Measurements from ENCODE around the gene FLRT1. TPM values are rescaled to one million over a fixed set of nuclear protein-coding genes. Genes with fewer than 3 reads are reported as not detected.

Gene FLRT1
- total RNA-seq, 4 donors from 2014 or later: 0.32 to 1.4 (median 0.90) TPM

DNA sequence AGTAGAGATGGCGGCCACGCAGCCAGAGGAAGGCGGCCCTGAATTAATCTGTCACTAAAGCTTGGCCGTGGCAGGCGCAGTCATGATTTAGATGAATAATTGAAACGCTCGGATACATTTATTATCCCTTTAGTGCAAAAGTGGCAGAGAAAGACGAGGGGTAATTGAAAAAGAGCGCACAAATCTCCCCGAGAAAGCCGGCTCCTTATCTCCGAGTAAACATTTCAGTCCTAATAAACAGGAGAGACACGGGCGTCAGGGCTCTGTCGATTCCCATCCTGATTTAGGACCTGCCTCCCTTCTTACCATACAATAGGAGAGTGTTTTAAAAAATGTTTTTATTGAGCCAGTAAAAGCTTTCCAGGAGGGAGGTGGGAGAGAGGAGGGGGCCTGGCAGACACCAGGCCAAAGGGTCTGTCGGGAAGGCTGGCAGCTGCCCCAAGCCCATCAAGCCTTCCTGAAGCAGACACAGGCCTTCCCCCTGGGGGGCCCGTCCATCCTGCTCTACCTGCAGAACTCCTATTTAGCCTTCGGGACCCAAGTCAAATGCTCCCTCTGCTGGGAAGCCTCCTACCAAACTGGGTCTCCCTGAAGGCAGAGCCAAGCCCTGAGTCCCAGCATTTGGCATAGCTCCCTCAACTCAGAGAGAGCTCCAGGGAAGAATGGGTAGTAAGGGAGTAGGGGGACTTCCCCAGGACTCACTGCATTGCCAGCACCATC, 26.7 kb upstream of the FLRT1 start:
- peaks cover 9% of the 10 kb centered on the region for H3K27me3 ChIP-seq
- no peak overlapping the region for H3K4me3 ChIP-seq
- intact Hi-C loops (cut with DNase I; ENCODE audit: low total_unique reads): no loop called here
- no peak overlapping the region for H3K27ac ChIP-seq
- H3K9me3 ChIP-seq: no peaks in the 10 kb centered on the region
- 72 to 89% methylated on average over 5 to 18 of the region's 18 CpGs for WGBS, 2 donors (ENCODE audit: low coverage in 1 of 2)
- no peak for TF ChIP-seq CTCF (IDR thresholded peaks at IDR 0.05)
- no peak for TF ChIP-seq EP300 (IDR thresholded peaks at IDR 0.05; ENCODE audit: low read depth)
- no peaks in the 10 kb centered on the region for H3K36me3 ChIP-seq
- H3K4me1 ChIP-seq: peaks cover 0 to 17% (median 13%) of the 10 kb centered on the region in 4 donors
- no peak for DNase-seq
- in situ Hi-C loops (cut with MboI; ENCODE audit: low pct_ligation_motif_present in 1 of 4, low pct_unique_long_range_greater_than_20kb in 1 of 4, low sequenced_read_pairs in 3 of 4): loop anchor here in 1 of 4 donors (10.0 kb wide), 1 partner anchor 136 kb away; no protein-coding TSS in a partner anchor

DNA sequence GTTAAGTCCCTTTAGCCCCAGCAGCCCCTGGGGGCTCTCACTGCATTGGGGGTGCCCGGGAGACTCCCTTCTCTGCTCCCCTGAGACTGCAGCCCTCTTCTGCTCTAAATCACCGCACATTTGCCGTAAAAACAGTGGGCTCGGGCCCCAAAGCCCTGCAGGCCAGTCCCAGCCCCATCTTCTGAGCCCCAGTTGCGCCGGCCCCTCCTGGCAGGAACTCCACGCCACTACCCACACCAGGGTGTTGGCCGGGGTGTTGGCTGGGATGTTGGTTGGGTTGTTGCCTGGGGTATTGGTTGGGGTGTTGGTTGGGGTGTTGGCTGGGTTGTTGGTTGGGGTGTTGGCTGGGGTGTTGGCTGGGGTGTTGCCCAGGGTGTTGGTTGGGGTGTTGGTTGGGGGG, 26.0 kb upstream of the FLRT1 start:
- intact Hi-C loops (cut with DNase I; ENCODE audit: low total_unique reads) (no loop called here), in situ Hi-C loops (cut with MboI; ENCODE audit: low pct_ligation_motif_present in 1 of 4, low pct_unique_long_range_greater_than_20kb in 1 of 4, low sequenced_read_pairs in 3 of 4) (loop anchor here in 1 of 4 donors (10.0 kb wide), 1 partner anchor 135 kb away; no protein-coding TSS in a partner anchor)
- peaks cover 0 to 17% (median 13%) of the 10 kb centered on the region in 4 donors for H3K4me1 ChIP-seq
- peaks cover 9% of the 10 kb centered on the region for H3K27me3 ChIP-seq
- no peak overlapping the region for H3K27ac ChIP-seq
- 91% methylated on average over 8 of the region's 8 CpGs; no CpG with 5 or more reads in 1 of the 2 donors for WGBS, 2 donors (ENCODE audit: low coverage in 1 of 2)
- TF ChIP-seq POLR2A (IDR thresholded peaks at IDR 0.05) (no peak), POLR2AphosphoS5 (IDR thresholded peaks at IDR 0.05) (no peak), CTCF (IDR thresholded peaks at IDR 0.05) (no peak), EP300 (IDR thresholded peaks at IDR 0.05; ENCODE audit: low read depth) (no peak)
- H3K36me3 ChIP-seq: no peaks in the 10 kb centered on the region
- H3K4me3 ChIP-seq: no peak overlapping the region
- H3K9me3 ChIP-seq: no peaks in the 10 kb centered on the region
- no peak for DNase-seq

DNA sequence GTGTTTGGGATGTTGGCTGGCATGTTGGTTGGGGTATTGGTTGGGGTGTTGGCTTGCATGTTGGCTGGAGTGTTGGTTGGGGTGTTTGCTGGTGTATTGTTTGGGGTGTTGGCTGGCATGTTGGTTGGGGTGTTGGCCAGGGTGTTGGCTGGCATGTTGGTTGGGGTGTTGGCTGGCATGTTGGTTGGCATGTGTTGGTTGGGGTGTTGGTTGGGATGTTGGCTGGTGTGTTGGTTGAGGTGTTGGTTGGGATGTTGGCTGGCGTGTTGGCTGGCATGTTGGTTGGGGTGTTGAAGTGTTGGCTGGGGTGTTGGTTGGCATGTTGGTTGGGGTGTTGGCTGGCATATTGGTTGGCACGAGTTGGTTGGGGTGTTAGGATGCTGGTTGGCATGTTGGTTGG, 24.9 kb upstream of the FLRT1 start:
- in situ Hi-C loops (cut with MboI; ENCODE audit: low pct_ligation_motif_present in 1 of 4, low pct_unique_long_range_greater_than_20kb in 1 of 4, low sequenced_read_pairs in 3 of 4): no loop called here
- Histone ChIP-seq H3K4me3 (no peak overlapping the region), H3K4me1 (peaks cover 0 to 17% (median 13%) of the 10 kb centered on the region in 4 donors), H3K27ac (no peak overlapping the region), H3K9me3 (no peaks in the 10 kb centered on the region), H3K27me3 (peaks cover 9% of the 10 kb centered on the region), H3K36me3 (no peaks in the 10 kb centered on the region)
- DNase-seq: no peak
- 93 to 100% methylated on average over 2 of the region's 2 CpGs for WGBS, 2 donors (ENCODE audit: low coverage in 1 of 2)
- TF ChIP-seq POLR2AphosphoS5 (IDR thresholded peaks at IDR 0.05): no peak
- TF ChIP-seq POLR2A (IDR thresholded peaks at IDR 0.05): no peak
- no peak for TF ChIP-seq EP300 (IDR thresholded peaks at IDR 0.05; ENCODE audit: low read depth)
- no peak for TF ChIP-seq CTCF (IDR thresholded peaks at IDR 0.05)
- intact Hi-C loops (cut with DNase I; ENCODE audit: low total_unique reads): no loop called here

- in situ Hi-C loops (cut with MboI; ENCODE audit: low pct_ligation_motif_present in 1 of 4, low pct_unique_long_range_greater_than_20kb in 1 of 4, low sequenced_read_pairs in 3 of 4): no loop called here
- intact Hi-C loops (cut with DNase I; ENCODE audit: low total_unique reads): no loop called here
- no peak for DNase-seq
- Histone ChIP-seq H3K27me3 (peaks cover 9% of the 10 kb centered on the region), H3K4me1 (peaks cover 0 to 17% (median 13%) of the 10 kb centered on the region in 4 donors), H3K27ac (no peak overlapping the region), H3K4me3 (no peak overlapping the region), H3K9me3 (no peaks in the 10 kb centered on the region), H3K36me3 (no peaks in the 10 kb centered on the region)
- no peak for TF ChIP-seq EP300 (IDR thresholded peaks at IDR 0.05; ENCODE audit: low read depth)
- TF ChIP-seq POLR2AphosphoS5 (IDR thresholded peaks at IDR 0.05): no peak
- TF ChIP-seq POLR2A (IDR thresholded peaks at IDR 0.05): no peak
- no peak for TF ChIP-seq CTCF (IDR thresholded peaks at IDR 0.05)
- WGBS, 2 donors (ENCODE audit: low coverage in 1 of 2): 74% methylated on average over 8 of the region's 8 CpGs; no CpG with 5 or more reads in 1 of the 2 donors
Observed at GRCh38 chr11:64011371-64011770, 24.4 kb upstream of the FLRT1 start.
